SK-N-DZ (cell line): ENCODE data around the gene HBZ. TPM values are rescaled to one million over a fixed set of nuclear protein-coding genes. Genes with fewer than 3 reads are reported as not detected.
"Not testable (repeated sequence)": the region's sequence is repeated elsewhere in the genome, so short reads cannot be mapped to it uniquely, and the experiment has no call there.

ENCODE experiments used
- DNase-seq: peaks from one replicate; pipeline ENCODE4 v3.0.0-alpha.2; 2015; ENCODE audit warnings: low spot score
- polyA plus RNA-seq, 2 experiments: library from polyadenylated mRNA; depleted of rRNA; stranded (reverse); fragments of >200 nt; gene quantifications; 2 replicates each; pipeline ENCODE4 v1.2.3, GENCODE V29; 2014

HBZ gene
- polyA plus RNA-seq (2014; cell fraction: cytosol; rRNA removed) = not detected in 2 replicates
- polyA plus RNA-seq (2014; cell fraction: nucleus; rRNA removed) = not detected in 2 replicates

- no peak for DNase-seq
Measured at GRCh38 chr16:152141-153128, at the start of gene HBZ. HBZ (plus strand) TSS chr16:152644; CDS start chr16:152910, 266 bp downstream.

GRCh38 chr16:104355-104754 is 48.1 kb upstream of the HBZ start:
- no peak for DNase-seq

- no peak for DNase-seq
Measured at GRCh38 chr16:104928-105327, 47.5 kb upstream of the HBZ start.

GRCh38 chr16:105521-105920 is 46.9 kb upstream of the HBZ start:
- DNase-seq = no peak

- peak; percentile 76 for DNase-seq
Measured at GRCh38 chr16:106623-107324, 45.7 kb upstream of the HBZ start.

- no peak for DNase-seq
Measured at GRCh38 chr16:112153-112840, 40.1 kb upstream of the HBZ start.

GRCh38 chr16:114327-114726 is 38.1 kb upstream of the HBZ start:
- DNase-seq = no peak

GRCh38 chr16:116015-116414 is 36.4 kb upstream of the HBZ start:
- DNase-seq = no peak

GRCh38 chr16:117379-118365 is 34.8 kb upstream of the HBZ start:
- peak; percentile 67 for DNase-seq

- no peak for DNase-seq
Measured at GRCh38 chr16:118857-119256, 33.6 kb upstream of the HBZ start.

- no peak for DNase-seq
Measured at GRCh38 chr16:119295-119694, 33.1 kb upstream of the HBZ start.

- no peak for DNase-seq
Measured at GRCh38 chr16:119835-120491, 32.5 kb upstream of the HBZ start.

GRCh38 chr16:120756-121155 is 31.7 kb upstream of the HBZ start:
- no peak for DNase-seq

GRCh38 chr16:122361-122760 is 30.1 kb upstream of the HBZ start:
- no peak for DNase-seq

- not testable (repeated sequence) for DNase-seq
Measured at GRCh38 chr16:123558-124350, 28.7 kb upstream of the HBZ start.

- DNase-seq = no peak
Measured at GRCh38 chr16:125011-125410, 27.4 kb upstream of the HBZ start.

- no peak for DNase-seq
Measured at GRCh38 chr16:129075-129474, 23.4 kb upstream of the HBZ start.

GRCh38 chr16:130533-131173 is 21.8 kb upstream of the HBZ start:
- no peak for DNase-seq

GRCh38 chr16:132120-132519 is 20.3 kb upstream of the HBZ start:
- DNase-seq = no peak
